ENCODE data around the gene DTNBP1.

DTNBP1 gene

GRCh38 chr6:15588971-15589634, 73.7 kb downstream of the DTNBP1 start:
- no peak for DNase-seq

DNA sequence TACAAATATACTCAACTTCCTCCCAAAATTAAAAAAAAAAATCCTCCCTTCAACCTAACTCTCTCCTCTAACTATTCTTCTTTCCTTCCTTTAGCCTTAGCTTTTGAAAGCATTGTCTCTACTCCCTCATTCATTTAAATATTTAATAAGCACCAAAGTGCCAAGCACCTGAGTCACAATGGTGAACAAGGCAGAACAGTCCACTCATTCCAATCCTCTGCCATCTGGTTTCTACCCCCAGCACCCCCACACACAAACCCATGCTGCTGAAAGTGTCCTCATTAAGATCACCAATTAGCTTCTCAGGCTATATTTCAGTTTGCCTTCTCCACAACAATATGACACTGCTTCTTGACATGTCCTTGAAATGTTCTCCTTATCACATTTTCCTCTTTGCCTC, 76.3 kb downstream of the DTNBP1 start:
- DNase-seq, result no peak

DNA sequence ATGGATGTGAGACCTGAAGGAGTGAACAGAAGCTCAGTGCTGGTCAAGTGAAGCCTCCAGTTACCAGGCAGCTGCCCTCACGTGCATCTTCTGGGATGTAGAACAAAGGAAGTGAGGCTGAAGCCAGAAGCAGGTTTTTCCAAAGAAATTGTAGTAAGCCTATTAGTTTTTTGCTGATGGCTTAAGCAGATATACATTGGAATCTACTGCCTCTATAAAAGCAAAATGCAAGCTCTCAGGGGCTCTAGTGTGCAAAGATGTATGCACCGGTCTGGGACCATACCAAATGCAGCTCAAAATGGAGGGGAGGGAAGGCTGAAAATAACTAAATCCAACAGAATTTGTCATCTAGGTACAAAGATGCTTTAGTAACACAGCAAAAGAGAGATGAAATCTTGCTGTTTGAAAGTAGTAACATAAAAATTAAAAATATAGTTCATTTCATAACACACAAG, 77.0 kb downstream of the DTNBP1 start:
- no peak for DNase-seq

- DNase-seq, result no peak
Observed at GRCh38 chr6:15582499-15582898, 80.3 kb downstream of the DTNBP1 start.

DNA sequence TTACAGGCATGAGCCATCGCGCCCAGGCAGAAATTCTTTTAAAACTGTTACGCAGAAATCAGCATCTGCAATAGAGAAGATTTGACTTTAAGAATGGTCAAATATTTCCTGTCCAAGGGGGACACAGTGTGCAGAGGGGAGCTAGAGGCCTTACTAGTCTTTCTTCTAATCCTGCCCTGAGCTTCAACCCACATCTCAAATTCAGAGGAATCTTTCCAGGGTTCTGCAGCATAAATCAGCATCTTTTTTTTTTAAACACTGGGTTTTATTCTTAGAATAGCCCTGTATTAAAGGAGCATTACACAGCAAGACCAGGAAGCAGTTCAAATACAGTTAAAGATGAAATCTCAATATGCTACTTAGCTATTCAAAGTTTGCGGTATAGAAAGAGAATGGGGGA, 81.1 kb downstream of the DTNBP1 start:
- DNase-seq, result no peak

DNA sequence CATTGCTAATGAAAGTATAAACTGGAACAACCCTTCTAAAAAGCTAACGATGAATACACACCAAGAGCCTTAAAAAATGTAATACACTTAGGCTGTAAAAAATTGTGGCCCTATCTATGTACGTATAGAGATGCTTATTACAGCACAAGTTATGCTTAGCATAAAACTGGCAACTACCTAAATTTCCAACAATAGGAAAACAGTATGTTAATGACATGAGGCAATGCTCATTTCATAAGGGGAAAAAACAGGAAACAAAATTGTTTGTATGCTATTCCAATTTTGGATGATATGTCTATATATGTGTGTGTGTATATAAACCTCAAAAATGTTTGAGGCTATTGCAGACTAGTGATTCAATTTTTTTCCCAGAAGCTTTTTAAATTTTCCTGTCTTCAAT, 82.5 kb downstream of the DTNBP1 start:
- no peak for DNase-seq

DNA sequence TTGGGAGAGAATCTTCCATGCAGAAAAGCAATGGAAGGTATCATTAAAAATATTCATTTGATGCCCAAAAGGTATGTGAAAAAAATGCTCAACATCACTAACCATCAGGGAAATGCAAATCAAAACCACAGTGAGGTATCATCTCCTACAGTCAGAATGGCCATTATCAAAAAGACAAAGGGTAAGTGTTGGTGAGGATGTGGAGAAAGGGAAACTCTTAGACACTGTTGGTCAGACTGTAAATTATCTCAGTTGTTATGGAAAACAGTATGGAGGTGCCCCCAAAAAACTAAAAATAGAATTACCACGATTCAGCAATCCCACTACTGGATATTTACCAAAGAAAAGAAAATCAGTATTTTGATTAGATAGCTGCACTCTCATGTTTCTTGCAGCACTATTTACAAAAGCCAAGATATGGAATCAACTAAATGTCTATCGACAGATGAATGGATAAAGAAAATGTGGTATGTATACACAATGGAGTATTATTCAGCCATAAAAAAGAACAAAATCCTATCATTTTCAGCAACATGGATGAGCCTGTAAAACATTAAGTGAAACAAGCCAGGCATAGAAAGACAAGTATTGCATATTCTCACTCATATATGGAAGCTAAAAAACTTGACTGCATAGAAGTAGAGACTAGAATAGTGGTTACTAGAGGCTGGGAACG, 84.0 kb downstream of the DTNBP1 start:
- DNase-seq, result no peak

DNA sequence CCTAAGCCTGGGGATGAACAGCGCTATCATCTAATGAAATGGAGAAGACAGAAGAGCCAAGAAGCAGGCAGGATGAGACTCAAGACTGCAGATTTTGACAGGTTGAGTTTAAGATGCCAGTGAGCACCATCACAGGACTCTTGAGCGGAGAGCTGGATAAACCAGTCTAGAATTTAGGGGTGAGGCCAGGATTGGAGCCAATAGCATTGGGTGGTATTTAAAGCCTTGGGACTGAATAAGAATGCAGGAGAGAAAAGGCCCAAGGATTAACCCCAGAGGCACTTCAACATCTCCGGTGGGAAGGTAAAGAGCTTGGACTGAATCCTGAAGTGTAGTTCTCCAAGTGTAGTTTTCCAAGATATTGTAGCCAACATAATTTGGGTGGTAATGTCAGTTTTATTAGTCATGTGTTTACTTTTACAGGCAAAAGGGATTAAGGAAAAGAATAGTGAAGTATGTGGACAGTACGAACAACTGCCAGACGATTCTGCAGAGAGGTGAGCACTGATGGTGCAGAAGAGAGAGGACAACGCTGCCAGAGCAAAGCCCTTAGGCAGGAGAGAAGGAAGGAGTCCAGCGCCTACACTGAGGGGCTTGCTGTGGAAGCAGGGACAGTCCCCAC, 85.2 kb downstream of the DTNBP1 start:
- no peak for DNase-seq

DNA sequence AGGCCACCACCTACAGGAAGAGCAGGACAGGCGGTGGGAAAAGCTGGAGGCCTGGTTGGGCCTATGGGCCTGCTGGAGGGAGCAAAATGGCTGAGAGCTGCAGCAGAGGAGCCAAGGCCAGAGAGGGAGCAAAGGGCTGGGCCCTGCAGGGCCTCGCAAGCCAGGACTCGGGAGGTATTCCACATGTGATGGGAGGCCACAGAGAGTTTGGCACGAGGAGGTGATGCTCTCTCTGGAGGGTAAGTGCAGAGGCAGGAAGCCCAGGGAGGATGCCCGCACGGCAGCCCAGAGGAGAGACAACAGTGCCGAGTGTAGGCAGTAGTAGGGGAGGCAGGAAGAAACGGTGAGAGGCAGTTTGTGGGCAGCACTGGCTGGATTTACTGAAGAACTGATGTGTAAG, 85.7 kb downstream of the DTNBP1 start:
- no peak for DNase-seq

DNA sequence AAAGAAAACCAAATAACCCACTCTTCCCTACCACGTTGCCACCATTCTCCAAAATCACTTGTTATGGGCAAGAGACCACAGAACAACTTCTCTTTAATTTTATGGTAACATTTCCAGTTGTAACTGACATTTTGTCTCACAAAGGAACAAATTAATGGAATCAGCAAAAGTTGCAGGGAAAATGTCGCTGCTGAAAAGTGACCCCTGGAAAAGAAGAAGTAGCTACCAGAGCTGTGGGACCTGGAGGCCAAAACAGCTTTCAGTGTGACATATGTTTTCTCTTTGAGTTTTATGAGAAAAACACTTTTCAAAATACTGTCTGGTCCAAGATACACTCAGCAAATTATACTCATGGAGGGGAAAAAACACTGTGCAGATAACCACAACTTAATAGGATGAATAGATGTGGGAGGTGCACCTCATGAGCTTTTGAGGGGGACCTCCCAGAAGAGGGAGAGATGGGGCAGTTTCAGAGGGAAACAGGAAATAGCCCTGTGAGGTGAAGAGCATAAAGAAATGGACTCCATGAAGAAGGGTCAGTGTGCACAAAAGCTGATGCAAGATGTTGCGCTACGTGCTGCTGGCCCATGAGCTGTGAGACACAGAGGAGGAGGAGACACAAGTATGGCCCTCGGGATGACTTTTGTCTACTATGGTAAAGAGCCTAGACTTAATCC, 87.3 kb downstream of the DTNBP1 start:
- no peak for DNase-seq

DNA sequence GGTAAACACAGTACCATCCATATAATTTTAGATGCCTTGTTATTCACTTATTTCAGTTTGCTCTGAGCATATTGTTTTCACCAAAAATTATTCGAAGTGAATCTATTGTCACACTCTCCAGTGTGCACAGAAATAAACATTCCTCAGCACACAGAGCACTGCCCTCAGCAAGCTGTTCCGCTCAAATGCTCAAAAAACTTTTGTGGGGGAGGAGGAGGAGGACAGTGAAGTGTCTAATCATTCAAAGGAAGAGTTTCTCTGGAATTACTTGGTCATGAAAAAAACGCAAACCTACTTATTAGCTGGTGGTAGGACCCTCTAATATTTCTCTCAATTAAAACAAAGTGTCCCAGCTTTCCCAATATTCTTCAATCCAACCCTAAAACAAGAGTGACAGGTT, 88.3 kb downstream of the DTNBP1 start:
- no peak for DNase-seq

DNA sequence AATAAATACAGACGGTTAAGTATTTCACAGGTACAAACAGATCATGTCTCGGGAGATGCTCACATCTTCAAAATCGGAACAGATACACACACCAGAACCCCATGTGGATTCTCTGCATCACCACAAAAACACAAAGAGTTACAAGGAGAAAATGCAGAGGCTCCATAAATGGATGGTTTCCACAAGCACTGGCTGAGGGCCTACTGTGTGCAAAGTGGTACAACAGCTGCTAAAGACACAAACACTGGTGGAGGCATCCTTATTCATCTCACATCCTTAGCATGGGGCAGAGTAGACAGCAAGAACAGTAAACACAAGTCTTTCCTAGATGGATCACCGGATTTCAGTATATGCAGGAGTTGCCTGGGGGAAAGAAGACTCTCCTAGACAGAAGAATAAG, 88.8 kb downstream of the DTNBP1 start:
- DNase-seq, result no peak

DNA sequence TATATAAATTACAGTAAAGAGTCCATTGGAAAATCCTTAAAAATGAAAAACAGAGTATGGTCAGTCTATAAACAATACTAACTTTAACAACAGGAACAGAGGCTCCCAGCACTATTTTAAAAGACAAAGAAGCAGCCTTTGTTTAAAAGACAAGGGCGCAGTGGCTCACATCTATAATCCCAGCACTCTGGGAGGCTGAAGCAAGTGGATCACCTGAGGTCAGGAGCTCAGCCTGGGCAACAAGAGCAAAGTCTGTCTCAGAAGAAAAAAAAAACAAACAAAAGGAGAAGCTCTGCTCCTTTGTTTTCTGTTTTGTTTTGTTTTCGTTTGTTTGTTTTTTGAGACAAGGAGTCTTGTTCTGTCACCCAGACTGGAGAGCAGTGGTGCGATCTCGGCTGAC, 89.4 kb downstream of the DTNBP1 start:
- no peak for DNase-seq

DNA sequence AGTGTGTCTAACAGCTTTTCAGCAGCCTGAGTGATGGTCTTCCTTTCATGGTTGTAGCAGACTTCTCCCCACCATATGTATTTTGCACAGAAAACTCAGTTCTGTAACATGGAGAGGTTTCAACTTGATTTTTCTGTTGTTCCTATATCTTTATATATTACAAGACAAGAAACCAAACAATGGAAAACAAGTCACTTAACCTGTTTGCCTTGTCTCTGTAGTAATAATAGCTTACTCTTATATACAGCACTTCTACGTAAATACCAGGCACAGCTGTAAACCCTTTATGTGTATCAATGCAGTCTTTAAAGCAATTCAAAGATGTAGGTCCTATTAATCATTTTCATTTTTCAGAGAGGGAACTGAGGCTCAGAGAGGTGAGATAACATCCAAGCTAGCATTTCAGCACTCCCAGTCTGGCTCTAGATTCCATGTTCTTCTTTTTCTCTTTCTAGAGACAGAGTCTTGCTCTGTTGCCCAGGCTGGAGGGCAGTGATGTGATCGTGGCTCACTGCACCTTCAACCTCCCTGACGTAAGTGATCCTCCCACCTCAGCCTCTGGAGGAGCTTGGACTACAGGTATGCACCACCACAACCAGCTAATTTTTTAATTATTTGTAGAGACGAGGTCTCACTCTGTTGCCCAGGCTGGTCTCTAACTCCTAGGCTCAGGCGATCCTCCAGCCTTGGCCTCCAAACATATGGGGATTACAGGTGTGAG, 90.4 kb downstream of the DTNBP1 start:
- no peak for DNase-seq

GRCh38 chr6:15570171-15570570, 92.7 kb downstream of the DTNBP1 start:
- no peak for DNase-seq

GRCh38 chr6:15569035-15569995, 93.5 kb downstream of the DTNBP1 start:
- DNase-seq, result no peak

DNA sequence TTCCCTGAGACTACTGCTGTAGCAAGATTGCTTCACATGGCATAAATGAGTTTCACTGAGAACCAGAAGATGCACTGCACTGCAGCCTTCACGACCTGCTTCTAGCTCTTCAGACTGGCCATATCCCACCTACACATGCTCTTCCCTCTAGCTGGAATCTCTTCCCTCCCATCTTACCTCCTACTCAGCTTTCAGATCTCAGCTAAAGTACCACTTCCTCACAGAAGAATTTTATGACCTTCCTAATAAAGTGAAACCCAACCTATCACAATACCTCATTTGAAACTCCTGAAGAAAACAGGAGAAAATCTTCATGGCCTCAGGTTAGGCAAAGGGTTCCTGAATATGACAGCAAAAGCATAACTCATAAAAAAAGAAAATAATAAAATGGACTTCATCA, 99.9 kb downstream of the DTNBP1 start:
- DNase-seq, result no peak

GRCh38 chr6:15561447-15562199, 101.2 kb downstream of the DTNBP1 start:
- DNase-seq, result no peak

DNA sequence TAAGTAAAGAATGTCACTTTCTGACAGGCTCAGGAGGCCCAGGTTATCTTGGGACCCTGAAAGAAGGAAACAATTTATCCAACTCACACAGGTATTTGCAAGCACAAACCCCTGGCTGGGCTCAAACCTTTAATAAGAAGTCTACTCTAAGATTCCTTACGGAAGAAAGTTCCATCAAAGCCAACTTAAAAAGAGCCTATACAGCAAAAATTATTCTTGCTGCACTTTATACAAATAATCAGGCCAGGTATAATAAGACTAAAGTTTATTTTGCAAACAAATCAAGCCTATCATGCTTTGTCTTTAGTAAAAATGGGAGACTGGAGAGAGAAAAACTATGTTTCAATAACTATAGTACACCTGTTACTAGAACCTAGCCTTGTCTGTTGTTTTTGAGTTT, 102.1 kb downstream of the DTNBP1 start:
- DNase-seq, result no peak

DNA sequence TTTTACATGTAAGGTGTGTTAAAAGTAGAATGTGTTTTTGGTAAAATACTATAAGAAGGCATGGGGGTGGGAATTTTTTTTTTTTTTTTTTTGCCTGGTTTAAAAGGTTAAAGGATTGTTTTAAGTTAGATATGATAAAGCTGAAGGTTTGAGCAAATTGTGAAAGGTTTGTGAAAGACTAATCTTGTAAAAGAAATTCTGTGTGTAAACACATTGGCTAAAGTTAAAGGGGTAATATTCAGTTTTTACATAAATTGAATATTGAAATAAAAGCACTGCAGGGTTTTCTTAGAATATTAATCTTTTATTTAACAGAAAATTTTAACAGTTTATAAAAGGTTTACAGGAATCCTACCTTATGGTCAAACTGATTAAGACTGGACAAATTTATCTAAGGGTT, 105.7 kb downstream of the DTNBP1 start:
- no peak for DNase-seq

- DNase-seq, result no peak
Observed at GRCh38 chr6:15556711-15557110, 106.1 kb downstream of the DTNBP1 start.
